Endothelial cell of umbilical vein (primary cell): Measurements from ENCODE around the gene IPO4. TPM values are rescaled to one million over a fixed set of nuclear protein-coding genes. Genes with fewer than 3 reads are reported as not detected.

Experiments used
- BruUV-seq: library from RNA; stranded (reverse); fragments of 400-500 nt; replicated peaks from 2 replicates; lab custom pipeline; 2021; lab: Mats Ljungman, UMichigan
- CTCF ChIA-PET: fragments of 300-600, 350-600 bp; sonication (Branson Sonifier 250); formaldehyde crosslinking; loops from one replicate; lab custom pipeline; 2021; ENCODE audit warnings: antibody characterized with exemption, inconsistent platforms; lab: Charles Lee
- POLR2A ChIA-PET: fragments of 300-600, 350-600 bp; sonication (Branson Sonifier 250); formaldehyde crosslinking; loops from one replicate; lab custom pipeline; 2021; ENCODE audit warnings: antibody characterized with exemption, inconsistent platforms; lab: Charles Lee
- DNase-seq: peaks from one replicate; pipeline ENCODE4 v3.0.0-alpha.2; 2011; ENCODE audit warnings: low read depth, low spot score
- FAIRE-seq: peaks from 2 replicates; lab custom pipeline; 2011; peaks lifted over from hg19 to GRCh38; lab: Jason Lieb, UNC
- H2AFZ ChIP-seq: 2 replicates; pipeline ENCODE4 v1.6.0; 2012; ENCODE audit warnings: low read depth, low read length, control low read depth, inconsistent platforms
- H3K27ac ChIP-seq: 2 replicates; pipeline ENCODE4 v1.5.1; 2011; ENCODE audit warnings: low read depth, mild to moderate bottlenecking, control low read depth, low read length, moderate library complexity; ENCODE audit not compliant: insufficient read depth
- H3K27me3 ChIP-seq, 2 experiments: 2 replicates each; pipeline versions ENCODE4 v1.6.0 to v1.6.1; 2011; ENCODE audit warnings: low read length in 2 of 2, mixed read lengths in 1 of 2; ENCODE audit not compliant: control insufficient read depth in 2 of 2, insufficient read depth in 2 of 2
- H3K36me3 ChIP-seq, 2 experiments: 2 replicates in 1 of 2; 3 replicates in 1 of 2; pipeline ENCODE4 v1.5.1; 2011; ENCODE audit warnings: low read length in 2 of 2, mild to moderate bottlenecking in 1 of 2, moderate library complexity in 1 of 2; ENCODE audit not compliant: control insufficient read depth in 2 of 2, insufficient read depth in 2 of 2; ENCODE audit errors: extremely low read depth in 1 of 2
- H3K4me1 ChIP-seq: 3 replicates; pipeline ENCODE4 v1.5.1; 2011; ENCODE audit warnings: mild to moderate bottlenecking, low read length; ENCODE audit not compliant: control insufficient read depth, insufficient read depth; ENCODE audit errors: extremely low read depth
- H3K4me2 ChIP-seq: 2 replicates; pipeline ENCODE4 v1.6.1; 2011; ENCODE audit warnings: low read length, control low read depth, mixed read lengths; ENCODE audit not compliant: insufficient read depth
- H3K4me3 ChIP-seq, 3 experiments: fragments of 200-600 bp in 1 of 3; sonication (generic), shearing (Covaris generic) in 1 of 3; replicated peaks in 1 of 3; 2 replicates each; pipeline ENCODE4 v1.5.1; 2011 to 2016; ENCODE audit warnings: control low read depth in 3 of 3, low read length in 3 of 3, mild to moderate bottlenecking in 2 of 3, inconsistent platforms in 1 of 3, low read depth in 1 of 3, moderate library complexity in 1 of 3; ENCODE audit not compliant: insufficient read depth in 1 of 3
- H3K79me2 ChIP-seq: 2 replicates; pipeline ENCODE4 v1.6.0; 2012; ENCODE audit warnings: low read length, inconsistent platforms; ENCODE audit not compliant: control insufficient read depth, insufficient read depth
- H3K9ac ChIP-seq: replicated peaks from 2 replicates; pipeline ENCODE3; 2011; ENCODE audit warnings: low read length, control low read depth; ENCODE audit not compliant: insufficient read depth; ENCODE audit errors: extremely low read depth
- H3K9me1 ChIP-seq: replicated peaks from 3 replicates; pipeline ENCODE4 v1.6.0; 2011; ENCODE audit warnings: mild to moderate bottlenecking, low read length; ENCODE audit not compliant: control insufficient read depth, insufficient read depth; ENCODE audit errors: extremely low read depth
- H3K9me3 ChIP-seq: replicated peaks from 2 replicates; pipeline ENCODE4 v1.5.1; 2012; ENCODE audit warnings: low read length, inconsistent platforms; ENCODE audit not compliant: control insufficient read depth, insufficient read depth
- H4K20me1 ChIP-seq: replicated peaks from 2 replicates; pipeline ENCODE3; 2011; ENCODE audit warnings: mild to moderate bottlenecking, low read length; ENCODE audit not compliant: control insufficient read depth, insufficient read depth; ENCODE audit errors: extremely low read depth
- EZH2 ChIP-seq: IDR thresholded peaks from 2 replicates; pipeline ENCODE4 v1.6.1; 2012; ENCODE audit warnings: borderline replicate concordance, low read depth, mild to moderate bottlenecking, moderate library complexity, low read length, inconsistent platforms; ENCODE audit not compliant: severe bottlenecking
- FOS ChIP-seq: IDR thresholded peaks from 2 replicates; pipeline ENCODE4 v1.6.1; 2011; ENCODE audit warnings: mild to moderate bottlenecking, low read length, moderate library complexity, borderline replicate concordance; ENCODE audit not compliant: insufficient read depth
- GATA2 ChIP-seq: IDR thresholded peaks from 2 replicates; pipeline ENCODE4 v1.7.0; 2011; ENCODE audit warnings: low read depth, mild to moderate bottlenecking, moderate library complexity, mixed read lengths, low read length; ENCODE audit not compliant: insufficient read length, insufficient read depth
- JUN ChIP-seq: IDR thresholded peaks from 2 replicates; pipeline ENCODE4 v1.6.1; 2011; ENCODE audit warnings: borderline replicate concordance, low read depth; ENCODE audit not compliant: insufficient read length, insufficient read depth
- MYC ChIP-seq: IDR thresholded peaks from one replicate; pipeline ENCODE4 v1.6.1; 2011; ENCODE audit warnings: mild to moderate bottlenecking, low read depth, low read length
- POLR2A ChIP-seq: IDR thresholded peaks from 2 replicates; pipeline ENCODE4 v1.6.1; 2012; ENCODE audit warnings: low read depth, mild to moderate bottlenecking, control low read depth, low read length
- POLR2AphosphoS5 ChIP-seq: IDR thresholded peaks from 2 replicates; pipeline ENCODE4 v1.6.1; 2012; ENCODE audit warnings: low read depth, mild to moderate bottlenecking, control low read depth, low read length, moderate library complexity; ENCODE audit not compliant: insufficient read depth
- dilution Hi-C: fragments of 300-500 bp; cut with MboI; formaldehyde crosslinking; loops from one replicate; pipeline ENCODE4 v1.15.0; 2019; ENCODE audit warnings: low sequenced_read_pairs; ENCODE audit not compliant: extremely low pct_ligation_motif_present
- intact Hi-C: fragments of 100-400 bp; cut with micrococcal nuclease; formaldehyde crosslinking; loops from one replicate; pipeline ENCODE4 v1.10.0; 2022
- polyA plus RNA-seq, 4 experiments: library from polyadenylated mRNA; depleted of rRNA in 3 of 4; stranded (reverse) in 3 of 4; unstranded in 1 of 4; fragments of >200 nt; gene quantifications; 2 replicates each; pipeline versions ENCODE4 v1.2.1 to v1.2.3, GENCODE V29; 2011 to 2012; ENCODE audit warnings: missing spikeins in 1 of 4
- total RNA-seq: library from RNA; stranded (reverse); gene quantifications from 2 replicates; pipeline ENCODE4 v1.2.3, GENCODE V29; 2021
- TF ChIP-seq, protein P1 (sequence below), 2 donors: IDR thresholded peaks; 1 replicate in 1 of 2; 2 replicates in 1 of 2; pipeline ENCODE4 v1.5.1; 2011; ENCODE audit warnings: low read length in 2 of 2, mild to moderate bottlenecking in 2 of 2, moderate library complexity in 2 of 2, control low read depth in 1 of 2, inconsistent platforms in 1 of 2, low read depth in 1 of 2; ENCODE audit not compliant: insufficient read depth in 1 of 2; ENCODE audit errors: extremely low read depth in 1 of 2
- TF ChIP-seq, protein P2 (sequence below): IDR thresholded peaks from 2 replicates; pipeline ENCODE4 v1.6.1; 2011; ENCODE audit not compliant: insufficient read depth, insufficient read length

The IPO4 gene
- total and polyA plus RNA-seq, 2 donors (not counting 3 experiments of a cell fraction or from before 2014, with no cell fraction given): 24.6 to 66.5 TPM

DNA sequence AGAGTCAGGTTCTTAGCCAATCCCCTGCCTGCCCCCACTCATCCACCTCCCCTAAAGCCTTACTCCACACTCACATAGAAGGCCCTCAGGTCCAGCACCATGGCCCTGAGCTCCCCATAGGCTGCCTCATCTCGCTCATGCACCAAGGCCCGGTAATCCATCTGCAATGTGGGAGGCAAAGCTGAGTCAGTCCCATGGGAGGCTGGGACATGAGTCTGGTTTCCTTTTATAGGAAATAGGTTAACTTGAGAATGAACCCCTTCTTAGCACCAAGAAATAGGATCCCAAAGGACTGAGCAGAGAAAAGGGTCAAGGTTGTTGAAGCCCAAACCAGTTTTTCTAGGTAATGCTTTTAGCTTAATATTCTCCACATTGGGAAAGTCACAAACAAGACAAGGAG, 45.1 kb downstream of the IPO4 start:
- no peak overlapping the region for H2AFZ ChIP-seq
- POLR2A ChIA-PET: no interaction called here
- TF ChIP-seq, protein P1, sequence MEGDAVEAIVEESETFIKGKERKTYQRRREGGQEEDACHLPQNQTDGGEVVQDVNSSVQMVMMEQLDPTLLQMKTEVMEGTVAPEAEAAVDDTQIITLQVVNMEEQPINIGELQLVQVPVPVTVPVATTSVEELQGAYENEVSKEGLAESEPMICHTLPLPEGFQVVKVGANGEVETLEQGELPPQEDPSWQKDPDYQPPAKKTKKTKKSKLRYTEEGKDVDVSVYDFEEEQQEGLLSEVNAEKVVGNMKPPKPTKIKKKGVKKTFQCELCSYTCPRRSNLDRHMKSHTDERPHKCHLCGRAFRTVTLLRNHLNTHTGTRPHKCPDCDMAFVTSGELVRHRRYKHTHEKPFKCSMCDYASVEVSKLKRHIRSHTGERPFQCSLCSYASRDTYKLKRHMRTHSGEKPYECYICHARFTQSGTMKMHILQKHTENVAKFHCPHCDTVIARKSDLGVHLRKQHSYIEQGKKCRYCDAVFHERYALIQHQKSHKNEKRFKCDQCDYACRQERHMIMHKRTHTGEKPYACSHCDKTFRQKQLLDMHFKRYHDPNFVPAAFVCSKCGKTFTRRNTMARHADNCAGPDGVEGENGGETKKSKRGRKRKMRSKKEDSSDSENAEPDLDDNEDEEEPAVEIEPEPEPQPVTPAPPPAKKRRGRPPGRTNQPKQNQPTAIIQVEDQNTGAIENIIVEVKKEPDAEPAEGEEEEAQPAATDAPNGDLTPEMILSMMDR (IDR thresholded peaks at IDR 0.05; ENCODE audit: extremely low read depth in 1 of 2, insufficient read depth in 1 of 2, low read depth in 1 of 2, low read length in 2 of 2): no peak
- TF ChIP-seq POLR2AphosphoS5 (no peak), EZH2 (no peak), GATA2 (no peak), POLR2A (no peak), MYC (no peak), JUN (no peak), FOS (no peak)
- TF ChIP-seq, protein P2, sequence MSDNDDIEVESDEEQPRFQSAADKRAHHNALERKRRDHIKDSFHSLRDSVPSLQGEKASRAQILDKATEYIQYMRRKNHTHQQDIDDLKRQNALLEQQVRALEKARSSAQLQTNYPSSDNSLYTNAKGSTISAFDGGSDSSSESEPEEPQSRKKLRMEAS: no peak
- no peaks in the 10 kb centered on the region for H3K9me3 ChIP-seq
- no peaks in the 10 kb centered on the region for H3K9me1 ChIP-seq
- no peaks in the 10 kb centered on the region for H4K20me1 ChIP-seq
- DNase-seq: no peak
- CTCF ChIA-PET: interaction anchor here (1.0 to 1.6 kb wide), 2 partner anchors 17 to 153 kb away, joined by 3 to 9 read pairs; partner anchors contain the start of gene IRF9
- intact Hi-C loops (no loop called here), dilution Hi-C loops (no loop called here)
- peaks cover 24% of the 10 kb centered on the region for H3K4me1 ChIP-seq
- no peak overlapping the region for H3K4me3 ChIP-seq
- FAIRE-seq: no peak
- H3K9ac ChIP-seq: no peak overlapping the region
- H3K4me2 ChIP-seq: no peak overlapping the region
- peaks cover 35% of the 10 kb centered on the region for H3K79me2 ChIP-seq
- peaks cover 2 to 15% of the 10 kb centered on the region in 2 experiments for H3K36me3 ChIP-seq
- H3K27me3 ChIP-seq: no peaks in the 10 kb centered on the region
- BruUV-seq: no TSS peak
- H3K27ac ChIP-seq: no peak overlapping the region
